SK-N-SH (cell line): ENCODE data around the gene SAMD8.

ENCODE experiments used
- CTCF ChIP-seq: fragments of 200-600 bp; sonication (generic); IDR thresholded peaks from 2 replicates; pipeline ENCODE4 v1.6.1; 2017; ENCODE audit warnings: antibody characterized with exemption, mild to moderate bottlenecking, moderate library complexity
- ELF1 ChIP-seq: IDR thresholded peaks from 2 replicates; pipeline ENCODE4 v1.4.0; 2012
- EP300 ChIP-seq, 2 experiments: IDR thresholded peaks; 2 replicates each; pipeline versions ENCODE4 v1.4.0 to v1.6.1; 2012; ENCODE audit warnings: borderline replicate concordance in 1 of 2, low read depth in 1 of 2, low read length in 1 of 2
- EZH2phosphoT487 ChIP-seq: fragments of 200-600 bp; sonication (generic); IDR thresholded peaks from 2 replicates; pipeline ENCODE4 v1.6.1; 2017; ENCODE audit warnings: low read depth, mixed run types, mild to moderate bottlenecking, antibody characterized with exemption, moderate library complexity, borderline replicate concordance
- FOXJ3 ChIP-seq: sonication (generic); formaldehyde crosslinking; IDR thresholded peaks from 2 replicates; pipeline ENCODE4 v1.5.1; 2020; ENCODE audit warnings: mild to moderate bottlenecking, missing genetic modification reagents
- GABPA ChIP-seq: IDR thresholded peaks from 2 replicates; pipeline ENCODE4 v1.4.0; 2012; ENCODE audit warnings: low read depth, mild to moderate bottlenecking
- JUND ChIP-seq: IDR thresholded peaks from 2 replicates; pipeline ENCODE4 v1.4.0; 2012
- MAX ChIP-seq: IDR thresholded peaks from 2 replicates; pipeline ENCODE4 v1.4.0; 2012; ENCODE audit warnings: low read depth
- MXI1 ChIP-seq: IDR thresholded peaks from 2 replicates; pipeline ENCODE4 v1.6.1; 2012; ENCODE audit warnings: mild to moderate bottlenecking, low read depth, low read length, improper control_type of control experiment
- NRF1 ChIP-seq: IDR thresholded peaks from 2 replicates; pipeline ENCODE4 v1.6.1; 2012; ENCODE audit warnings: low read depth, mild to moderate bottlenecking, low read length
- REST ChIP-seq: IDR thresholded peaks from 2 replicates; pipeline ENCODE4 v1.6.1; 2012; ENCODE audit warnings: mild to moderate bottlenecking, low read depth, low read length, moderate library complexity
- SMC3 ChIP-seq: IDR thresholded peaks from 2 replicates; pipeline ENCODE4 v1.6.1; 2012; ENCODE audit warnings: low read depth, low read length, improper control_type of control experiment
- TEAD4 ChIP-seq: IDR thresholded peaks from 2 replicates; pipeline ENCODE4 v1.4.0; 2012; ENCODE audit warnings: mild to moderate bottlenecking, borderline replicate concordance; ENCODE audit not compliant: insufficient read depth
- YY1 ChIP-seq: IDR thresholded peaks from 2 replicates; pipeline ENCODE4 v1.4.0; 2012; ENCODE audit warnings: low read depth, mild to moderate bottlenecking

GRCh38 chr10:75230600-75231038 is 119.2 kb downstream of the SAMD8 start:
- TF ChIP-seq MAX (no peak), EP300 (IDR thresholded peaks at IDR 0.05; ENCODE audit: borderline replicate concordance in 1 of 2, low read depth in 1 of 2, low read length in 1 of 2) (no peak), TEAD4 (no peak), CTCF (peak; percentile 97), SMC3 (peak; percentile 63), EZH2phosphoT487 (no peak), ELF1 (no peak), FOXJ3 (CRISPR knock-in tag) (no peak), MXI1 (peak; percentile 28; the same call in 1 of the 2 replicates), REST (no peak), NRF1 (no peak), GABPA (no peak), JUND (no peak), YY1 (no peak)
